Ovary (tissue), 9 donors: ENCODE measurements around the gene TRIP11. TPM values are rescaled to one million over a fixed set of nuclear protein-coding genes. Genes with fewer than 3 reads are reported as not detected.

Experiments used
- DNase-seq, 5 donors: peaks; one replicate each; pipeline ENCODE4 v3.0.0-alpha.2; 2019 to 2020
- H3K27ac ChIP-seq, 2 donors: fragments of 200-600 bp; one replicate each; pipeline versions ENCODE4 v1.5.1 to v1.8.0; 2019 to 2022
- H3K27me3 ChIP-seq: fragments of 200-600 bp; one replicate; pipeline ENCODE4 v1.8.0; 2022
- H3K36me3 ChIP-seq: fragments of 200-600 bp; sonication (generic); one replicate; pipeline ENCODE4 v1.5.1; 2019
- H3K4me1 ChIP-seq: one replicate; pipeline ENCODE4 v1.8.1; 2013; ENCODE audit warnings: mild to moderate bottlenecking, moderate library complexity; ENCODE audit not compliant: insufficient read depth
- H3K4me3 ChIP-seq: fragments of 200-600 bp; sonication (generic); one replicate; pipeline ENCODE4 v1.5.1; 2017
- H3K9me3 ChIP-seq, 2 donors: fragments of 200-600 bp in 1 of 2; sonication (generic) in 1 of 2; one replicate each; pipeline versions ENCODE4 v1.5.1 to v1.8.1; 2013 to 2019; ENCODE audit warnings: mild to moderate bottlenecking in 1 of 2, moderate library complexity in 1 of 2
- EP300 ChIP-seq: sonication (generic); formaldehyde crosslinking; IDR thresholded peaks from one replicate; pipeline ENCODE4 v1.6.1; 2017; ENCODE audit warnings: antibody characterized with exemption
- POLR2A ChIP-seq: fragments of 450-650 bp; IDR thresholded peaks from one replicate; pipeline ENCODE4 v1.6.1; 2017; ENCODE audit warnings: antibody characterized with exemption, mild to moderate bottlenecking, moderate library complexity
- WGBS, 3 donors: extraction: QIAGEN DNeasy Blood & Tissue Kit in 1 of 3; methylation state at CpG; one replicate each; pipeline versions ENCODE4 v1.1.5 to v1.1.7; 2013 to 2017; 5-methylcytosine and 5-hydroxymethylcytosine counted together
- intact Hi-C, 4 donors: fragments of 100-400 bp; cut with DNase I; formaldehyde crosslinking; loops; one replicate each; pipeline versions ENCODE4 v1.11.0 to v1.15.1; 2022 to 2023
- polyA plus RNA-seq, 2 donors: library from polyadenylated mRNA; stranded (reverse); fragments of 200-250 nt in 1 of 2; fragments of 350-450 nt in 1 of 2; fragmentation: Illumina TruSeq in 1 of 2; extraction: RNeasy Lipid Tissue Mini Kit (QIAGEN cat#74804) in 1 of 2; gene quantifications; one replicate each; pipeline ENCODE4 v1.2.3, GENCODE V29; 2013 to 2014
- total RNA-seq, 7 donors: library from RNA; depleted of rRNA in 2 of 7; stranded (reverse); fragments of >200 nt in 2 of 7; fragmentation: NEBNext Ultra II Directional in 3 of 7; extraction: Animal tissue kit (Norgen Biotek cat#: 25700) in 3 of 7; gene quantifications; one replicate each; pipeline versions ENCODE4 v1.1.0 to v1.2.4, GENCODE V29; 2016 to 2023
- TF ChIP-seq, protein P1 (sequence below), 3 donors: fragments of 450-650 bp in 2 of 3; fragments of 200-600 bp in 1 of 3; IDR thresholded peaks; one replicate each; pipeline versions ENCODE4 v1.5.1 to v1.8.0; 2016 to 2022; ENCODE audit warnings: antibody characterized with exemption in 3 of 3, mild to moderate bottlenecking in 1 of 3
- donor health status: DM: no; HTN: no; CAD: no; lungs with moderate emphysema.
- donor health status: DM: no; HTN: no; CAD: no.
- donor health status: Bipolar disorder and iron deficiency.
- donor health status: DM: yes; HTN: yes; CAD: no.
- donor health status: DM: no; HTN: no; CAD: no.
- donor health status: DM: yes; HTN: yes; CAD: no.

Gene TRIP11
- total and polyA plus RNA-seq, 9 donors, result 7.3 to 63.8 (median 49.3) TPM

DNA sequence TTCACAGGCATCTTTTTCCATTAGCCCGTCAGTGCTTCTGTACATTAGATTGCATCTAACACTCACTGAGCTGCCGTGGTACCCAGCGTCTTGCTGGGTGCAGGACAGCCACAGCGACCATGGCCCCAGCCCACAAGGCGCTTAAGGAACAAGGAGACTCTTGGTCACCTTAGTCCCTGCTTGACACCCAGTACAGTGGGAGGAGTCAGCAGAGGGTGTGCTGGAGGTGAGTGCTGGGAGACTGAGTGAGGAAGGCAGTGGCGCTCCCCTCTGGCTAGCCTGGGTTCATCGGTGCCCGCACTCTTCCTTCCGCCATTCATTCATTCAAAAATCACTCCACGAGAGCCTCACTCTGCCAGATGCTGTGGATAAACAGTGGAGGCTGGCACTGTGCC, 114.1 kb downstream of the TRIP11 start:
- H3K36me3 ChIP-seq, result no peaks in the 10 kb centered on the region
- H3K27me3 ChIP-seq, result no peaks in the 10 kb centered on the region
- TF ChIP-seq, protein P1, sequence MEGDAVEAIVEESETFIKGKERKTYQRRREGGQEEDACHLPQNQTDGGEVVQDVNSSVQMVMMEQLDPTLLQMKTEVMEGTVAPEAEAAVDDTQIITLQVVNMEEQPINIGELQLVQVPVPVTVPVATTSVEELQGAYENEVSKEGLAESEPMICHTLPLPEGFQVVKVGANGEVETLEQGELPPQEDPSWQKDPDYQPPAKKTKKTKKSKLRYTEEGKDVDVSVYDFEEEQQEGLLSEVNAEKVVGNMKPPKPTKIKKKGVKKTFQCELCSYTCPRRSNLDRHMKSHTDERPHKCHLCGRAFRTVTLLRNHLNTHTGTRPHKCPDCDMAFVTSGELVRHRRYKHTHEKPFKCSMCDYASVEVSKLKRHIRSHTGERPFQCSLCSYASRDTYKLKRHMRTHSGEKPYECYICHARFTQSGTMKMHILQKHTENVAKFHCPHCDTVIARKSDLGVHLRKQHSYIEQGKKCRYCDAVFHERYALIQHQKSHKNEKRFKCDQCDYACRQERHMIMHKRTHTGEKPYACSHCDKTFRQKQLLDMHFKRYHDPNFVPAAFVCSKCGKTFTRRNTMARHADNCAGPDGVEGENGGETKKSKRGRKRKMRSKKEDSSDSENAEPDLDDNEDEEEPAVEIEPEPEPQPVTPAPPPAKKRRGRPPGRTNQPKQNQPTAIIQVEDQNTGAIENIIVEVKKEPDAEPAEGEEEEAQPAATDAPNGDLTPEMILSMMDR (IDR thresholded peaks at IDR 0.05), result no peak
- TF ChIP-seq POLR2A (no peak), EP300 (no peak)
- peaks cover 13% of the 10 kb centered on the region for H3K4me1 ChIP-seq
- 92 to 93% (median 92%) methylated on average over 10 of the region's 10 CpGs for WGBS, 3 donors
- no peak overlapping the region for H3K27ac ChIP-seq
- no peak overlapping the region for H3K4me3 ChIP-seq
- intact Hi-C loops, result no loop called here
- no peaks in the 10 kb centered on the region for H3K9me3 ChIP-seq
- DNase-seq, result no peak

DNA sequence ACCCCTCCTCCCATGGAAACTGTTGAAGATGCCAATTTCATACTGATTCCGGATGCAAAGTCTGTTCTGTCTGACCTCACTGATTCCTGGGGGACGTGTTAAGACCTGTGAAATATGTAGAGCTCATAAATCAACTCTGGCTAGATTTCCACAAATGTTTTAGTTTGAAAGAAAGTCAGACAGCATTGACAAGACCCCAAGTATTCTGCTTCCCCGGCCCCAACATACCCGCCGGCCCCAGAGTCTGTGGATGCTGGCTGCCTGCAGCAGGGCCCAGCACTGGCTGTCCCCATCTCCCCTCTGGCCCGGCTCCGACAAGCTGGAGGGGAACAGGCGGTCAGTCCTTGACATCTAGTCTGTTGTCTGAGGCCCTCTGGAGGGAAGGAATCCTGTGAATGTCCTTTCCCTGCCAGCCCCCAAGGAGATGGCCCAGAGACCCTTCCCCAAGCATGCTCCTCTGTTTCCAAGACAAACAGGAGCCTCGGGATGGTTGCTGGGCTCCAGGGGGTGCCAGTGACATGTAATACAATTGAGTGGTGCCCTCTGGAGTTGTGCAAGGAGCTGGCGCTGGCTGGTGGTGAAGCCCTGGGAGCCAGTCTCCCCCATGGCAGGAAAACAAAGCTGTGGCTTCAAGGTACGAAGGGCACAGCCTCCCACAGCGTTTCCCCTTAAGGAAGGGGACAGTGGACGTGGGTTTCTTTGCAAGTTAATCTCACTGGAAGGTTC, 114.7 kb downstream of the TRIP11 start:
- H3K27ac ChIP-seq, result peak overlapping the region in 1 of 2 donors; percentile 22
- H3K9me3 ChIP-seq, result no peaks in the 10 kb centered on the region
- intact Hi-C loops, result no loop called here
- TF ChIP-seq POLR2A (no peak), EP300 (no peak)
- TF ChIP-seq, protein P1 (IDR thresholded peaks at IDR 0.05), result no peak
- peaks cover 13% of the 10 kb centered on the region for H3K4me1 ChIP-seq
- DNase-seq, result peak in 3 of 5 donors; percentile 42 to 65 (median 42)
- H3K4me3 ChIP-seq, result no peak overlapping the region
- H3K36me3 ChIP-seq, result no peaks in the 10 kb centered on the region
- H3K27me3 ChIP-seq, result no peaks in the 10 kb centered on the region
- 20 to 31% (median 27%) methylated on average over 13 of the region's 13 CpGs for WGBS, 3 donors

DNA sequence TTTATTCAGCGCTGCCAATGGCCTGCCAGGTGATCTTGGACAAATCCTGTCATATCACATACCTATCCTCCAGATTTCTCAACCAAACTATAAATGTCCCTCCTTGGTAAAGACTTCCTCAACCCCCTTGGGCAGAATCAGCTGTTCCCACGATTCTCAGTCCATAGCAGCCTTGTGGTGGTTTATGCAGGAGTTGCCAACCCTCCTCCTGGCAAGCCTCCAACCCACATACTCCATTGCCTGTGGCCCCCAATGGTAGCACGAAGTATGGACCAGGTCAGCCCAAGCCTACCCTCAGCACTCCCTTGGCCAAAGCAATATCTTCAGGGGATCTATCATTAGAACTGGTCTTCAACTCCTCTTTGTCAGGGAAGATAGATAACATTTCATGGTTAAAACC, 119.3 kb downstream of the TRIP11 start:
- no peaks in the 10 kb centered on the region for H3K9me3 ChIP-seq
- peaks cover 16% of the 10 kb centered on the region for H3K4me1 ChIP-seq
- no peak for DNase-seq
- no peak overlapping the region for H3K4me3 ChIP-seq
- intact Hi-C loops, result no loop called here
- TF ChIP-seq POLR2A, result no peak
- TF ChIP-seq, protein P1 (IDR thresholded peaks at IDR 0.05), result no peak
- TF ChIP-seq EP300, result no peak
- H3K27me3 ChIP-seq, result no peaks in the 10 kb centered on the region
- H3K36me3 ChIP-seq, result no peaks in the 10 kb centered on the region
- 81 to 82% (median 81%) methylated on average over 3 of the region's 3 CpGs for WGBS, 3 donors
- no peak overlapping the region for H3K27ac ChIP-seq

DNA sequence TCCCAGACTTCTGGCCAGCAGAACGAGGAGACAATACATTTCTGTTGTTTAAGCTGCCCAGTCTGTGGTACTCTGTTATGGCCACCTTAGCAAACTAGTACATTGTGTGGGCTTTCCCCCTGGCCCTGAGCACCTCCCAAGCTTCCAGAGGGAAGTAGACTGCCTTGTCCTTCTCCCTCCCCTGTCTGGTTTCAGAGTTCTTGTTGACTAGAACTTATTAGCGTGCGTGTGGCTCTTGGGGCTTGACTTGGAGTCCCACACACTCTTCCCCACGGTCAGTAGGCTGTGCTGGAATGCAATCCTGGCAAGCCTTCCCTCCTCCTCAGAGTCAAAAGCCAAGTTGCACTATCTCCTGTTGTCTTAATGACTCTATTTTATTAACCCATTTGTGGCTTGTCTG, 120.0 kb downstream of the TRIP11 start:
- TF ChIP-seq POLR2A (no peak), EP300 (no peak)
- TF ChIP-seq, protein P1 (IDR thresholded peaks at IDR 0.05), result no peak
- DNase-seq, result no peak
- intact Hi-C loops, result no loop called here
- Histone ChIP-seq H3K4me3 (no peak overlapping the region), H3K27me3 (no peaks in the 10 kb centered on the region), H3K9me3 (no peaks in the 10 kb centered on the region), H3K36me3 (no peaks in the 10 kb centered on the region), H3K27ac (no peak overlapping the region), H3K4me1 (peaks cover 9% of the 10 kb centered on the region)
- 10 to 14% (median 12%) methylated on average over 4 of the region's 4 CpGs for WGBS, 3 donors
